HG02852 (cell line): ENCODE measurements around the gene FAM107A.

Source experiments
- ATAC-seq: cut with Tn5 transposase; IDR thresholded peaks from one replicate; pipeline ENCODE4 v1.9.1; 2021; ENCODE audit warnings: mild to moderate bottlenecking, moderate library complexity; ENCODE audit not compliant: unreplicated experiment

FAM107A gene

GRCh38 chr3:58520403-58521335, 56.5 kb downstream of the FAM107A start:
- ATAC-seq = no peak

- ATAC-seq = no peak
These were observed 57.4 kb downstream of the FAM107A start for GRCh38 chr3:58519668-58520402.

- ATAC-seq = no peak
These were observed 58.9 kb downstream of the FAM107A start for GRCh38 chr3:58518291-58518789.

- no peak for ATAC-seq
These were observed 62.8 kb downstream of the FAM107A start for GRCh38 chr3:58514405-58514804.
